Natural killer cell (primary cell): ENCODE measurements around the gene USP48. TPM values are rescaled to one million over a fixed set of nuclear protein-coding genes. Genes with fewer than 3 reads are reported as not detected.
"Not testable (repeated sequence)": the region's sequence is repeated elsewhere in the genome, so short reads cannot be mapped to it uniquely, and the experiment has no call there.

ENCODE experiments used
- ATAC-seq, 3 donors: fragments of 150-1000 bp in 2 of 3; fragments of 200-7000 bp in 1 of 3; cut with Tn5 transposase; 1 replicate in 1 of 3; 2 replicates in 2 of 3; pipeline ENCODE4 v1.10.0; 2021; ENCODE audit warnings: mild to moderate bottlenecking in 2 of 3, moderate library complexity in 2 of 3
- DNase-seq, 2 donors: peaks; one replicate each; pipeline versions ENCODE4 v3.0.0 to v3.0.0-alpha.2; 2013 to 2021; ENCODE audit warnings: mixed read lengths in 1 of 2
- H3K27ac ChIP-seq: one replicate; pipeline ENCODE4 v1.5.1; 2013; ENCODE audit warnings: mild to moderate bottlenecking, low read length
- H3K27me3 ChIP-seq: one replicate; pipeline ENCODE4 v1.6.1; 2013; ENCODE audit warnings: low read length; ENCODE audit not compliant: control insufficient read depth, insufficient read depth
- H3K36me3 ChIP-seq: one replicate; pipeline ENCODE4 v1.6.1; 2013; ENCODE audit warnings: low read length; ENCODE audit not compliant: control insufficient read depth, insufficient read depth
- H3K4me1 ChIP-seq: one replicate; pipeline ENCODE4 v1.6.1; 2013; ENCODE audit warnings: low read length; ENCODE audit not compliant: control insufficient read depth, insufficient read depth
- H3K4me3 ChIP-seq: one replicate; pipeline ENCODE4 v1.5.1; 2013; ENCODE audit warnings: low read length
- H3K9me3 ChIP-seq: one replicate; pipeline ENCODE4 v1.6.1; 2013; ENCODE audit warnings: low read length; ENCODE audit not compliant: control insufficient read depth, insufficient read depth
- H3K27ac Mint-ChIP-seq, 2 donors: one replicate each; pipeline ENCODE4 v1.8.0; 2022; ENCODE audit warnings: mild to moderate bottlenecking in 2 of 2, mixed read lengths in 2 of 2, moderate library complexity in 1 of 2
- H3K27me3 Mint-ChIP-seq, 2 donors: one replicate each; pipeline ENCODE4 v1.8.0; 2022; ENCODE audit warnings: low read depth in 2 of 2, mixed read lengths in 2 of 2
- H3K36me3 Mint-ChIP-seq: one replicate; pipeline ENCODE4 v1.8.0; 2022; ENCODE audit warnings: mixed read lengths
- H3K4me1 Mint-ChIP-seq, 2 donors: one replicate each; pipeline ENCODE4 v1.8.0; 2022; ENCODE audit warnings: mixed read lengths in 2 of 2
- H3K4me3 Mint-ChIP-seq: one replicate; pipeline ENCODE4 v1.8.0; 2022; ENCODE audit warnings: mild to moderate bottlenecking, moderate library complexity, mixed read lengths
- H3K9me3 Mint-ChIP-seq, 2 donors: one replicate each; pipeline ENCODE4 v1.8.0; 2022; ENCODE audit warnings: mixed read lengths in 2 of 2
- WGBS: methylation state at CpG from one replicate; pipeline ENCODE4 v1.1.7; 2013; ENCODE audit warnings: missing lambda C conversion rate; ENCODE audit not compliant: insufficient coverage; 5-methylcytosine and 5-hydroxymethylcytosine counted together
- intact Hi-C: fragments of 100-400 bp; cut with micrococcal nuclease; formaldehyde crosslinking; loops from one replicate; pipeline ENCODE4 v1.14.2; 2022
- total RNA-seq, 4 donors: library from RNA; stranded (reverse); fragments of 120-200 nt in 1 of 4; gene quantifications; one replicate each; pipeline versions ENCODE4 v1.2.3 to v1.2.4, GENCODE V29; 2013 to 2022
- TF ChIP-seq, protein P1 (sequence below): fragments of 200-600 bp; IDR thresholded peaks from one replicate; pipeline ENCODE4 v1.8.0; 2022; ENCODE audit warnings: antibody characterized with exemption

Gene USP48
- total RNA-seq, 3 donors from 2014 or later (not counting 1 experiment from before 2014, with no cell fraction given) = 71.4 to 127 (median 90.5) TPM

DNA sequence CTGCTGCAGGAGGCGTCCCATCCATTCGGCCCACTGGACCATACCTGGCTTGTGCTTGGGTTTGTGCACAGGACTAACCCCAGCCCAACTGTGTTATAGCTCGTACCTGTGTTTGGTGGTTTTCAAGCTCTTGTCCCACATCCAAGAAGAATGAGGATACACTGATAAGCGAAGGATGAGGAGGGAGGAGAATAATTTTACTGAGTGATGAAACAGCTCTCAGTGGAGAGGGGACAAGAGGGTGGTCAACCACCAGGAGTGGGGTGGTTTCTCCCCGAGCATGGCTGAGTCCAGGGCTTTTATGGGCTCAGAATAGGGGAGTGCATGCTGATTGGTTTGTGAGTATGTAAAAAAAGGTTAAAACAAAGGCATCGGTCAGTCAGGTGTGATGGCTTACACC, 12.1 kb upstream of the USP48 start:
- 94% methylated on average over 6 of the region's 6 CpGs for WGBS
- H3K4me3 ChIP-seq = no peak overlapping the region
- H3K27ac ChIP-seq = no peak overlapping the region
- Mint-ChIP-seq H3K4me1 (peaks cover 14% of the 10 kb centered on the region in 2 donors), H3K4me3 (no peak overlapping the region), H3K9me3 (no peaks in the 10 kb centered on the region), H3K36me3 (no peaks in the 10 kb centered on the region), H3K27ac (no peak overlapping the region), H3K27me3 (no peaks in the 10 kb centered on the region)
- DNase-seq (no peak), ATAC-seq (no peak)
- peaks cover 3% of the 10 kb centered on the region for H3K9me3 ChIP-seq
- H3K36me3 ChIP-seq = no peaks in the 10 kb centered on the region
- H3K4me1 ChIP-seq = peaks cover 12% of the 10 kb centered on the region
- H3K27me3 ChIP-seq = no peaks in the 10 kb centered on the region
- intact Hi-C loops = no loop called here
- TF ChIP-seq, protein P1, sequence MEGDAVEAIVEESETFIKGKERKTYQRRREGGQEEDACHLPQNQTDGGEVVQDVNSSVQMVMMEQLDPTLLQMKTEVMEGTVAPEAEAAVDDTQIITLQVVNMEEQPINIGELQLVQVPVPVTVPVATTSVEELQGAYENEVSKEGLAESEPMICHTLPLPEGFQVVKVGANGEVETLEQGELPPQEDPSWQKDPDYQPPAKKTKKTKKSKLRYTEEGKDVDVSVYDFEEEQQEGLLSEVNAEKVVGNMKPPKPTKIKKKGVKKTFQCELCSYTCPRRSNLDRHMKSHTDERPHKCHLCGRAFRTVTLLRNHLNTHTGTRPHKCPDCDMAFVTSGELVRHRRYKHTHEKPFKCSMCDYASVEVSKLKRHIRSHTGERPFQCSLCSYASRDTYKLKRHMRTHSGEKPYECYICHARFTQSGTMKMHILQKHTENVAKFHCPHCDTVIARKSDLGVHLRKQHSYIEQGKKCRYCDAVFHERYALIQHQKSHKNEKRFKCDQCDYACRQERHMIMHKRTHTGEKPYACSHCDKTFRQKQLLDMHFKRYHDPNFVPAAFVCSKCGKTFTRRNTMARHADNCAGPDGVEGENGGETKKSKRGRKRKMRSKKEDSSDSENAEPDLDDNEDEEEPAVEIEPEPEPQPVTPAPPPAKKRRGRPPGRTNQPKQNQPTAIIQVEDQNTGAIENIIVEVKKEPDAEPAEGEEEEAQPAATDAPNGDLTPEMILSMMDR = no peak

DNA sequence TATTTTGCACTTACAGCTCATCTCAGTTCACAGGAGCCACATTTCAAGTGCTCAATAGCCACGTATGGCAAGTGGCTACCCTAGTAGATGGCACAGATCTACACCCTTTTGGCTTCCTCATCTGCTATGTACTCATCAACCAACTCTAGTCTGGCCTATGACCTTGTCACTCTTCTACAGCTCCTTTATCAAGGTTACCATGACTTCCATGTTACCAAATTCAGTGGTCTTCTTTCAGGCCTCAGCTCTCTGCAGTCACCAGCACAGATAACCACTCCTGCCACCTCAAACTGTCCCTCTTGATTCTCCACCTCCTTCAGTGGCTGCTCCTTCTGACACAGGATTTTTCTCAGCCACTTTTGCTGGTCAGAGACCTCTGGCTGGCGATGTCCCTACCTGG, 11.7 kb upstream of the USP48 start:
- intact Hi-C loops = no loop called here
- Histone ChIP-seq H3K4me3 (no peak overlapping the region), H3K4me1 (peaks cover 12% of the 10 kb centered on the region), H3K36me3 (no peaks in the 10 kb centered on the region), H3K27me3 (no peaks in the 10 kb centered on the region), H3K27ac (no peak overlapping the region), H3K9me3 (peaks cover 3% of the 10 kb centered on the region)
- H3K9me3 Mint-ChIP-seq = no peaks in the 10 kb centered on the region
- H3K27me3 Mint-ChIP-seq = no peaks in the 10 kb centered on the region
- H3K36me3 Mint-ChIP-seq = no peaks in the 10 kb centered on the region
- DNase-seq = no peak
- TF ChIP-seq, protein P1 = no peak
- 90% methylated on average over 2 of the region's 2 CpGs for WGBS
- no peak overlapping the region for H3K4me3 Mint-ChIP-seq
- no peak for ATAC-seq
- peaks cover 17 to 18% of the 10 kb centered on the region in 2 donors for H3K4me1 Mint-ChIP-seq
- H3K27ac Mint-ChIP-seq = no peak overlapping the region

DNA sequence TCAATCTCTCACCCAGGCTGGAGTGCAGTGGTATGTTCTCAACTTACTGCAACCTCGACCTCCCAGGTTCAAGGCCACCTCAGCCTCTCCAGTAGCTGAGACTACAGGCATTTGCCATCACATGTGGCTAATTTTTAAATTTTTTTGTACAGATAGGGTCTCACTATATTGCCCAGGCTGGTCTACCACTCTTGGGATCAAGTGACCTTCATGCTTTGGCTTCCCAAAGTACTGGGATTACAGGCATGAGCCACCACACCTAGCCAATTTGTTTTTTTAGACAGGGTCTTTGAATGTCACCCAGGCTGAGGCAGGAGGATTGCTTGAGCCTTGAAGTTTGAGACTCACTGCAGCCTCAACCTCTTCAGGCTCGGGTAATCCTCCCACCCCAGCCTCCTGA, 10.2 kb upstream of the USP48 start:
- Histone ChIP-seq H3K36me3 (no peaks in the 10 kb centered on the region), H3K27me3 (no peaks in the 10 kb centered on the region), H3K4me1 (peaks cover 12% of the 10 kb centered on the region), H3K9me3 (peaks cover 3% of the 10 kb centered on the region), H3K27ac (no peak overlapping the region), H3K4me3 (no peak overlapping the region)
- DNase-seq (no peak), ATAC-seq (no peak)
- WGBS = 90% methylated on average over 2 of the region's 2 CpGs
- peaks cover 17 to 19% of the 10 kb centered on the region in 2 donors for H3K4me1 Mint-ChIP-seq
- no peak overlapping the region for H3K4me3 Mint-ChIP-seq
- H3K9me3 Mint-ChIP-seq = no peaks in the 10 kb centered on the region
- H3K36me3 Mint-ChIP-seq = no peaks in the 10 kb centered on the region
- TF ChIP-seq, protein P1 = no peak
- intact Hi-C loops = no loop called here
- no peak overlapping the region for H3K27ac Mint-ChIP-seq
- H3K27me3 Mint-ChIP-seq = no peaks in the 10 kb centered on the region

DNA sequence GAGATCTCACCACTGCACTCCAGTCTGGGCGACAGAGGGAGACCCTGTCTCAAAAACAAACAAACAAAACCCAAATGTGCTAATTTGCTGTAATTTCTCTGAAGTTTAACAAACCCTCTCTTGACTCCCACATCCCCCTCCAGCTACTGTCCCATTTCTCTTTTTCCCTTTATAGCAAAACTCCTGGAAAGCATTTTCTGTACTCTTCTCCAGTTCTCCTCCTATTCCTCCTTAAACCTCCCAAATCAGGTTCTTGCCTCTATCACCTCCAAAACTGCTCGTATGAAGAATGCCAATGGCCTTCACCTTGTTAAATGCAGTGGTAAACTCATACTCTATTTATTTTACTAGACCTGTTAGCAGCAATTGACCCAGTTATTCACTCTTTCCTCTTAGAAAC, 3.7 kb upstream of the USP48 start:
- H3K4me1 Mint-ChIP-seq = peaks cover 26 to 32% of the 10 kb centered on the region in 2 donors
- no peak overlapping the region for H3K27ac Mint-ChIP-seq

DNA sequence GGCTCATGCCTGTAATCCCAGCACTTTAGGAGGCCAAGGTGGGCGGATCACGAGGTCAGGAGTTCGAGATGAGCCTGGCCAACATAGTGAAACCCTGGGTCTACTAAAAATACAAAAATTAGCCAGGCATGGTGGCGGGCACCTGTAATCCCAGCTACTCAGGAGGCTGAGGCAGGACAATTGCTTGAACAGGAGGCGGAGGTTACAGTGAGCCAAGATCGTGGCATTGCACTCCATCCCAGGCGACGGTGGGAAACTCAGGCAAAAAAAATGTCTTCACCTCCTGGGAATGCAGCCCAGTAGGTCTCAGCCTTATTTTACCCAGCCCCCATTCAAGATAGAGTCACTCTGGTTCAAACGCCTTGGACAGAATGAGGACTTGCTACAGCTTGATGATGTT, 2.8 kb upstream of the USP48 start:
- WGBS = 91% methylated on average over 9 of the region's 9 CpGs
- H3K9me3 Mint-ChIP-seq, H3K9me3 ChIP-seq, H3K27me3 ChIP-seq, H3K4me3 Mint-ChIP-seq, H3K27ac ChIP-seq, H3K27me3 Mint-ChIP-seq, ATAC-seq, H3K36me3 Mint-ChIP-seq, intact Hi-C loops, H3K27ac Mint-ChIP-seq, H3K4me3 ChIP-seq, DNase-seq, H3K36me3 ChIP-seq: not testable (repeated sequence)
- peaks cover 20% of the 10 kb centered on the region for H3K4me1 ChIP-seq
- H3K4me1 Mint-ChIP-seq = peaks cover 19 to 25% of the 10 kb centered on the region in 2 donors

More for the DNA sequence above, 3.7 kb upstream of the USP48 start:
- H3K9me3 ChIP-seq = no peaks in the 10 kb centered on the region
- no peak for ATAC-seq
- intact Hi-C loops = no loop called here
- no peaks in the 10 kb centered on the region for H3K9me3 Mint-ChIP-seq
- peaks cover 0 to 4% of the 10 kb centered on the region in 2 donors for H3K27me3 Mint-ChIP-seq
- WGBS = 88% methylated on average over 2 of the region's 2 CpGs
- no peak overlapping the region for H3K4me3 ChIP-seq
- no peaks in the 10 kb centered on the region for H3K36me3 ChIP-seq
- no peak overlapping the region for H3K4me3 Mint-ChIP-seq
- H3K27me3 ChIP-seq = no peaks in the 10 kb centered on the region
- H3K4me1 ChIP-seq = peaks cover 19% of the 10 kb centered on the region
- H3K27ac ChIP-seq = no peak overlapping the region
- TF ChIP-seq, protein P1 = no peak
- DNase-seq = no peak
- H3K36me3 Mint-ChIP-seq = no peaks in the 10 kb centered on the region
